PC-9 (cell line): ENCODE data around the gene CCDC107.

ENCODE experiments used
- CTCF ChIP-seq: fragments of 200-600 bp; sonication (generic); conservative IDR thresholded peaks from 2 replicates; pipeline ENCODE4 v1.6.1; 2017; ENCODE audit warnings: mixed run types, antibody characterized with exemption, mild to moderate bottlenecking, moderate library complexity
- EZH2 ChIP-seq: fragments of 200-600 bp; sonication (generic); IDR thresholded peaks from 2 replicates; pipeline ENCODE4 v1.8.0; 2017; ENCODE audit warnings: antibody characterized with exemption, low read depth

- TF ChIP-seq CTCF (no peak), EZH2 (no peak)
Observed at GRCh38 chr9:35658968-35659220, 802 bp downstream of the CCDC107 start.
